ENCODE measurements around the gene ECE1. TPM values are rescaled to one million over a fixed set of nuclear protein-coding genes. Genes with fewer than 3 reads are reported as not detected.

The ECE1 gene
- total and polyA plus RNA-seq, 9 of the 15 experiments (the other 6 are each of a cell fraction or from before 2014, with no cell fraction given): 0.56 to 34.8 (median 11.0) TPM

GRCh38 chr1:21267191-21268077 lies 22.8 kb downstream of the ECE1 start:
- Histone ChIP-seq H4K20me1 (replicated peaks; ENCODE audit: control insufficient read depth, insufficient read depth, low read length) (peaks cover 14% of the 10 kb centered on the region), H3K36me3 (ENCODE audit: control insufficient read depth, insufficient read depth, low read length) (peaks cover 3% of the 10 kb centered on the region; the same call in 1 of the 3 replicates), H3K4me1 (replicated peaks in 1 of 2; ENCODE audit: control insufficient read depth in 2 of 2, insufficient read depth in 2 of 2, low read length in 2 of 2) (peaks cover 33 to 39% of the 10 kb centered on the region in 2 experiments), H3K9me1 (ENCODE audit: control insufficient read depth, insufficient read depth, low read length) (no peaks in the 10 kb centered on the region), H3K27me3 (ENCODE audit: control insufficient read depth in 2 of 2, insufficient read depth in 2 of 2, low read length in 2 of 2) (no peaks in the 10 kb centered on the region), H3K9me3 (replicated peaks; ENCODE audit: control insufficient read depth, insufficient read depth, low read depth, low read length) (no peaks in the 10 kb centered on the region; the same call in 1 of the 2 replicates), H3K27ac (ENCODE audit: extremely low read depth, low read depth, low read length) (no peak overlapping the region), H3K79me2 (ENCODE audit: control insufficient read depth, insufficient read depth, low read length) (no peaks in the 10 kb centered on the region), H3K4me2 (ENCODE audit: insufficient read depth, low read length) (no peak overlapping the region), H3K9ac (ENCODE audit: insufficient read depth in 1 of 2, low read depth in 2 of 2, low read length in 2 of 2) (no peak overlapping the region), H3K4me3 (no peak overlapping the region), H2AFZ (ENCODE audit: low read depth, low read length) (no peak overlapping the region)
- intact Hi-C loops (cut with micrococcal nuclease) (no loop called here), in situ Hi-C loops (cut with MboI) (no loop called here)
- POLR2A ChIA-PET: interaction anchor here (0.8 to 4.3 kb wide), 2 partner anchors 12 to 52 kb away, joined by 3 to 20 read pairs; no protein-coding TSS in a partner anchor
- ATAC-seq (no peak), DNase-seq (ENCODE audit: extremely low read depth in 1 of 4, low spot score in 3 of 4) (no peak), FAIRE-seq (no peak)
- BruUV-seq (replicated peaks): no TSS peak
- CTCF ChIA-PET (ENCODE audit: low intra/inter-chr PET ratio): no interaction called here
- 80% methylated on average over 16 of the region's 16 CpGs for WGBS (ENCODE audit: insufficient coverage, low coverage, missing lambda C conversion rate)
- TF ChIP-seq ZNF431 (CRISPR knock-in tag; IDR thresholded peaks at IDR 0.05): peak; percentile 97
- TF ChIP-seq TCF15 (CRISPR knock-in tag; IDR thresholded peaks at IDR 0.05): no peak
- TF ChIP-seq CUX1 (CRISPR knock-in tag; IDR thresholded peaks at IDR 0.05): no peak
- peak; percentile 75 for TF ChIP-seq MEIS2 (IDR thresholded peaks at IDR 0.05; ENCODE audit: partially characterized antibody)
- TF ChIP-seq PKNOX1 (IDR thresholded peaks at IDR 0.05): peak; percentile 30; the same call in 1 of the 2 replicates
